ENCODE results near the gene SMIM7.
"Not testable (repeated sequence)": the region's sequence is repeated elsewhere in the genome, so short reads cannot be mapped to it uniquely, and the experiment has no call there.

The SMIM7 gene

DNA sequence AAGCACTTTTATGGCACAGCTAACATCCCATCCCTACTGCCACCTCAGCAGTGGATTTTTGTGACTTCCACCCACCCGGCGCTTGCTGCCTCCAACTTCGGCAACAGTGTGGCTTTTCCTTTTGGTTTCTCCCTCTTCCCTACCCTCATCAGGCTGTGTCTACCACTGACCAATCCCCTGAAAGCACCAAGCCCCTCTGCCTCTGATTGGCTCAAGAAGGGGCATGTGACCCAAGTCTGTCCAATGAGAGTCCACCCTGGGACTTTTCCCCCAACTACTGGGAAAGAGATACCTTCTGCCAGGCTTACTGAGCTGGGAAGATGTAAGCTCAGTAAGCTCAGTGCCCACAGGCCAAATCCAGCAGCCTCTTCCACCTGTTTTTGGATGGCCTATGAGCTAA lies 5.8 kb downstream of the SMIM7 start:
- no peak for DNase-seq

DNA sequence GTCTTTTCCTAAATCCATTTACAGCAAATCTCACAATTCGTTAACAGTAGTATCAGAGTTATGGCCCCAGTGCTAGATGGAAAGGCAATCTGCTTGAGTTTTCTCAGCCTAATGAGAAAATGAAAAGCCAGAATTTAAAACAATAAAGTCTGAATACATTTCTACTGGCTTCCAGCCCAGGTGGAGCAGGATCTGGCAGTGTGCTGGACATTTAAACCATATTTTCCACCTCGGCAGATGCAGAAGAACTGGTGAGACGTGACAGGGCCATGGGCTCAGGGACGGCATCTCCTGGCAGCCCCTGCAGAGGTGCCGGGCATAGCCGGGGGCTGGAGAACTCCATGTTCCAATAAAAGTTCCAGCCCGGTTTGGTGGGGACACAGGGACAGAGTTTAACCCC lies 7.1 kb downstream of the SMIM7 start:
- DNase-seq = no peak

GRCh38 chr19:16651421-16652188 lies 8.3 kb downstream of the SMIM7 start:
- not testable (repeated sequence) for DNase-seq

DNA sequence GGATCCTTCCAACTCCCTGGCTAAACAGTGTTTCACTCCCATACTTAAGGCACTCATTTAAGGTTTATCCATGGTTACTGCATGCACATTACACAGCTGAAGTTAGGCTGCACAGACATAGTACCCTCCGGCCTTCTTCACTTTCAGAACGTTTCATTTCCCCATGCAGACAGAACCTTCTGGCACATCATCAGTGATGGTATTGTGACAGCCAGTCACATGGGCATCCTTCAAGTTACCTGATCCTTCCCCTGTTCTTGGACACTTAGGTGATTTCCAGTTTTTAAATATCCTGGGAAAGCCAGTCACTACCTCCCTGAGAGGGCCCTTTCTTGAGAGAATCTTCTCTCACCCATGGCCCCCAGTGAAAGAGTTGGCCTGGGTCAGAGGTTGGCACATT lies 9.1 kb downstream of the SMIM7 start:
- DNase-seq = no peak

GRCh38 chr19:16649734-16650133 lies 10.2 kb downstream of the SMIM7 start:
- no peak for DNase-seq

DNA sequence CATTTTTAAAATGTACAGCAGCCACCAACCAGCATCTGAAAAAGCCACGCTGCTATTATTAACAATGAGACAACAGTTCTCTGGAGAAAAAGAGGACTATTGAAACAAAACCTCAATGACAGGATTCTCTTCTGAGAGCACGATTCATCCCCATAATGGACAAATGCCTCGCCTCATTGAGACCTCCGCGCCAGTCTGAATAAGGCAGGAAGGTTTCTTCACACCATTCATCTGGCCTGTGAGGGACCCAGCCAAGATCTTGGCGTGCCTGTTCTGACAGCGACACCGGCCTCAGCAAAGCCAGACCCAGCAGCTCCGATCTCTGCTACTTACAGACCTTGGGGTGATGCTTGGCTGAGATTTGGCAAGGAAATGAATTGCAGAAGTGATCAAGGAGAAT lies 14.8 kb downstream of the SMIM7 start:
- DNase-seq = no peak

GRCh38 chr19:16641695-16642094 lies 18.2 kb downstream of the SMIM7 start:
- no peak for DNase-seq

DNA sequence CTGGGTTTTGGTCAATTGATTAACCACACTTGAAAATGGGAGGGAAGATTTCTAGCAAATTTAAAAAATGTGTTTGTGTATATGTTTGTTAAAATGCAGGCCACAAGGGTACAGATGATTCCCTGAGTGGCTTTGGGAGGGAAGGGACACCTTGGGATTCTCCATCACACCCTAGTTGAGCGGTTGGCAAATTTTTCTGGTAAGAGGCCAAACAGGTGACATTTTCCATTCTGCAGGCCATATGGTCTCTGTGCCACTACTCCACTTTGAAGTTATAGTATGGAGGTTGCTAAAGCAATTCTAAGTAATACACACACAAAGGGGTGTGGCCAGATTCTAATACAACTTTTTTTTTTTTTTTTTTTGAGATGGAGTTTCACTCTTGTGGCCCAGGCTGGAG lies 19.0 kb downstream of the SMIM7 start:
- DNase-seq = no peak

DNA sequence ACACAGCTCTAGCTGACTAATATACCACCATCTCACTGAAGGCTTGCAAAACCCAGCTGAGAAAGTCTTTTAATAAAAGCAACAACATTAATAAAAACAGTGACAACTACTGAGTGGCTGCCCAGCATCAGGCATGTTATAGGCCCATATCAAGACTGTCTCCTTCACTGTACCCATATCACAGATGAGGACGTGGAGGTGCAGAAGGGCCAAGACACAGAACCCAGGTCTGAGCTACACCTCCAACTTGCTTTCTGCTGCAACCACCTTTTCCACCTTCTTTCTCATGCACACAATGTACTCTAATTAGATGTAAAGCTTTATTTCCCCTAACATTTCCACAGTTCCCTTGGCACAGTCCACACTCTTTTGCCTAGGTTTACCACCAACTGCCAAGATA lies 21.3 kb downstream of the SMIM7 start:
- no peak for DNase-seq

DNA sequence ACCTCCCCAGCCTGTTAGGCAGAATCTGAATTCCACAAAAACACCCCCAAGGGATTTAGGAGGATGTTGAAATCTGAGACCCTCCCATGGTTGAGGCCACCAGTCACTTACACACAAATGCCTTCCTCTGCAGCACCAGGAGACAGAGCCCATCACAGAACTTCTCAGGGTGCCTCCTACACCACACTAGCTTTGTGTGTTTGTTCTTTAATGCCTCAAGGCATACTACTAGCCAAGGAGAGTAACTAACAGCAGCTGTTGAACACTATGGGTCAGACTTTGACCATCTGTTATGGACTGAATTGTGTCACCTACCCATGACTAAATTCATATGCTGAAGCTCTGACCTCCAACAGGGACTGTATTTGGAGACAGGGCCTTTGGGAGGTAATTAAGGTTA lies 22.4 kb downstream of the SMIM7 start:
- no peak for DNase-seq

- no peak for DNase-seq
Measured at GRCh38 chr19:16631465-16631864, 28.5 kb downstream of the SMIM7 start.

DNA sequence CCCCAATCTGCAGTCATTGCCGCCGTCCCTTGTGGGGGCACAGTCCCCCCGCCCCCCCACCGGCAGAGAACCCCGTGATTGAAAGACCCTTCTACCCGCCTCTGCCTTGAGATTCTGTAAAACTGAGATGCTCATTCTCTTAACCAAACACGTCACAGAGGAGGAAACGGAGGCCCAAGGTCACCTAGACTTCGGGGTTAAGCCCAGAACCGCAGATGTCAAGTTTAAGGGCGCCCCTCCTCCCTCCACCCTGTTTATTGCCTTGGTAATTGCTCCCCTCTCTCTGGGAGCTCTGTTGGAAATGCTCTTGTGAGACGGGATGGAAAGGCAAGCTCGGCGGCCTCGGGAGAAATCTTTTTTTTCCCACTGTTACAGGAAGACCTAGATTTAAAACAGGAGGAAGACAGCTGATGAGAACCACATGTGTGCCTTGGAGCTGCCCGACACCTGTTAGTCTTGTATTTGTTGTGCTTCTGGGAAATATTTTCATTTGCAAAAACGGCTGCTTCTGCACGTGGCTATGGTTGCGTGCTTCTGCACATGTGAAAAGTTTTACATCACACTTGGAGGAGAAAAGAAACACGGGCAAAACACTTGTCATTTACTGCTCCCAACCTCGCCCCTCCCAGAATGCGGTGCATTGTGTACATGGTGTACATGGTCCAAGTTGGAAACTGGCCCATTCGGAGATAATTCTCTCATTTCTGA lies 30.8 kb downstream of the SMIM7 start:
- no peak for DNase-seq

- DNase-seq = peak; percentile 97
Measured at GRCh38 chr19:16628183-16628983, 31.6 kb downstream of the SMIM7 start, which contains the start of gene MED26. Gene MED26 (minus strand): TSS chr19:16628204. CDS start chr19:16627943, 261 bp downstream.

GRCh38 chr19:16627928-16628182 lies 32.1 kb downstream of the SMIM7 start:
- DNase-seq = no peak

GRCh38 chr19:16627193-16627927 lies 32.6 kb downstream of the SMIM7 start:
- DNase-seq = peak; percentile 23

GRCh38 chr19:16626796-16627192 lies 33.1 kb downstream of the SMIM7 start:
- no peak for DNase-seq

DNA sequence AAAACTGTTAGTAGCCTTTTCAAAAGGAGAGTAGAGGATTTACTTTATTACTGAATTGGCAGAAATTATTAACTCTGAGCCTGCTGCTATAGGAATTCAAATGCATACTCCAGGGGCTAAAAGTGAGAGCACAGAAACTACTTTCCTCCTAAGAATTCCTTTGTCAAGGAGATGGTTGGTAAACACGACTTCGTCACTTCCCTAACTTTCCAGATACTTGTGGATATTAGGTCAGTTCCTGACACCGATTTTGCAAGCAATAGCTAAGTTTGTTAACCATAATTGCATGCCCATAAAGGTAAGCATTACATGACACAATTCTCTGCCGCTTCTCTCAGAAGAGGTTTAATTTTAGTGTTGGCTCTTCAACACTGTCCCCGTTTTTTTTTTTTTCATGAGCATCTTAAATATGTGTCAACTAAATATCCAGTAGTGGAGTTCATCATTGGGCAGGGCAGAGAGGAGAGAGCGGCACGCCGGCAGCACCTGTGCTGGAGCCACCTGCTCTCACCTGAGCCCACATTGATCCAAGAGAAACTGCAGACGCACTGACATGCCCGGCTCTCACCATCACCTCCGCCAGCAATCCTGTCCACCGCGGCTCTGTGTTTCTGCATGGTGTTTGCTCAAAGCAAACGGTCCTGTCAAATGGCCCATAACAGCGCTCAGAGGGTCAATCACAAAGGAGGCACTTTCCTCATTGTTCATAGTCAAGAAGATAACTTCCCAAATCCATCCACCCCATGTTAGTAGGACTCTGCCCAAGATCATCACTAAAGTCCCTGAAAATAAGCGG lies 34.6 kb downstream of the SMIM7 start:
- DNase-seq = no peak

DNA sequence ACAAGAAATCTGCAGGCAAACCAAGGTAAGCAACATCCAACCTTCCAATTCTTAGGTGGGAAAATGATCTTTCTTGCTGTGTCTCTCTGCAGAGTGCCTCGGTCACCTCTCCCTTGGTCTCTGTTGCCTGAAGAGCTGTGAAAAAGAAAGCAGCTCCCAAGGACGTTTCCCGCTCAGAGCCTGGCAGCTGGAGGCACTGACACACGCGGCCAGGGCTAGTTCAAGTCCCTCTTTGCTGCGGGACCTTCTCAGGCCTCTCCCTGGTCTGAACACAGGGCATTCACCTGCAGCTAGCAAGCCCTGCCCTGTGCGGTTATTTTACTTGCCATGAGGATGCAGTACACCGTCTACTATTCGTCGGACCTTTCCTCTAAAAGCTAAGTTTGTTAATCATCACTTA lies 35.7 kb downstream of the SMIM7 start:
- no peak for DNase-seq

DNA sequence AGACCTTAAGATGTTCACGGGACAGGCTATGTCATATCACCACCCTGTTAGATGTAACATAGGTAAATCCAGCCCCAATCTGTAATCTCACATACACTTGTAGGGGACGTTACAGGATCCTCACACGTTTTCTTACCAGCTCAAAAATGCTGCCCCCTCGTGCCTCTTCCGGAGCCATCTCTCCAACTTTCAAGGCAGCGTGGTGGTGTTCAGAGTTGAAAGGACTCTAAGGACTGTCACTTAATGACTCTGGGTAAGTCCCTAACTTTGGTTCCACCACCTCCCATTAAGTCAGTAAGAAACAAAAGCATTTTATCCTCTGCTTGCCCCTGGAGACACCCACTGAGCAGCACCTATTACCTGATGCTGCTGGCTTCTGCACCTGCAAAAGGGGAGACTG lies 36.4 kb downstream of the SMIM7 start:
- DNase-seq = no peak

DNA sequence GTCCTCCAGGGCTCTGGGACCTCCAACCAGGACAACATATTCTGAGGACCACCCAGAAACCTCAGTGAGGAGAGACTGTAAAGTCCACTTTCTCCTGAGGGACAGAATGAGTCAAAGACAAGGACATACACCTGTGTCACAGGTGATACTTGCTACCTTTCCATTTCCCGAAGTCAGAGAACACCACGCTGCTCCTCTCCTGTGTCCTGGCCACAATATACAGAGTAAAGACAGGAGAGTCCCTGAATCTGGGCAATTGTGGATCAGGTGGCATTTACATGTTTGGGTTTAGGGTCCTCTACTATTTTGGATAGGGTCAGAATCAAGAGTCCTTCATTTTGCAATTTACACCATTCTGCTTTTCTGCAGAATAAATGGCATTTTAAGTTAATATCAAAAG lies 36.9 kb downstream of the SMIM7 start:
- no peak for DNase-seq

DNA sequence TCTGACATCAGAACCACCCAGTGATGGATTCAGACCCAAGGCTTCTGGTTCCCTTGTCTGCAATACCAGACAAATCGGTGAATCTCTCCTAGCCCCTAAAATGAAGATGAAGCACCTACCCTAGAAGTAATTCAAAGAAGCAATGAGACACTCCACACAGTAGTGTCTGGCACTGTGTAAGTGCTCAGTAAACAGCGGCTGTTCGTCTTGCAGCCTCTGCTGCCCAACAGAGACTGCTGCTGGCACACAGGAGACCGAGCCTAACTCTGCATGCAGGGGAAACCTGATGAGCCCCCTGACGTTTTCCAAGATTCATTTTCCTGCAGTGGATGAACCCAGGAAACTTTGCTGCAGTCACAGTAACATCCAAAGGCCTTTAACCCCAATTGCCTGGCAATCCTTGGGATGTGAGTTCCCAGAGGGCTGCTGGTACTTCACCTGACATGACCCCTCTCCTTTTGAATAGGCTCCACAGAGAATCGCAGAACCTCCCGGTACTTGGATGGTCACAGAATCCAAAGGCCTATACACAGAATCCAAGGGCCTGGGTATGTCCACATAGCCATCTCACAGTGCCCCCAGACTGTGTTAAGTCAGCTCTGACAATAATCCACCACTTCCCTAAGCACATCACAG lies 38.7 kb downstream of the SMIM7 start:
- DNase-seq = no peak

- no peak for DNase-seq
Measured at GRCh38 chr19:16620584-16620983, 39.4 kb downstream of the SMIM7 start.
